GM23338 (cell line): ENCODE results near the gene SLC9A9. TPM values are rescaled to one million over a fixed set of nuclear protein-coding genes. Genes with fewer than 3 reads are reported as not detected.

Experiments
- ATAC-seq: fragments of 200-7000 bp; cut with Tn5 transposase; 3 replicates; pipeline ENCODE4 v1.9.1; 2020
- DNase-seq: peaks from one replicate; pipeline ENCODE4 v3.0.0-alpha.2; 2015; ENCODE audit warnings: low spot score
- H2AFZ ChIP-seq: fragments of 200-600 bp; sonication (generic); 2 replicates; pipeline ENCODE4 v1.8.0; 2016; ENCODE audit warnings: antibody characterized with exemption, mild to moderate bottlenecking, moderate library complexity
- H3F3A ChIP-seq: fragments of 200-600 bp; sonication (generic); replicated peaks from 2 replicates; pipeline ENCODE4 v1.8.0; 2017; ENCODE audit warnings: antibody characterized with exemption, mixed run types, low read depth
- H3K27ac ChIP-seq: fragments of 200-600 bp; sonication (generic); 2 replicates; pipeline ENCODE4 v1.6.1; 2016; ENCODE audit warnings: low read depth
- H3K27me3 ChIP-seq: fragments of 200-600 bp; sonication (generic); 2 replicates; pipeline ENCODE4 v1.8.0; 2016; ENCODE audit warnings: mild to moderate bottlenecking, mixed run types, moderate library complexity; ENCODE audit not compliant: insufficient read depth
- H3K36me3 ChIP-seq: fragments of 200-600 bp; sonication (generic); 2 replicates; pipeline ENCODE4 v1.8.0; 2016; ENCODE audit warnings: mild to moderate bottlenecking; ENCODE audit not compliant: insufficient read depth
- H3K4me1 ChIP-seq: fragments of 200-600 bp; sonication (generic); 2 replicates; pipeline ENCODE4 v1.8.0; 2016; ENCODE audit warnings: mild to moderate bottlenecking, moderate library complexity; ENCODE audit not compliant: insufficient read depth
- H3K4me2 ChIP-seq: fragments of 200-600 bp; sonication (generic); 2 replicates; pipeline ENCODE4 v1.7.1; 2017; ENCODE audit warnings: mixed run types
- H3K4me3 ChIP-seq: fragments of 200-600 bp; sonication (generic); 2 replicates; pipeline ENCODE4 v1.6.1; 2016; ENCODE audit warnings: mixed run types
- H3K79me2 ChIP-seq: fragments of 200-600 bp; sonication (generic); replicated peaks from 2 replicates; pipeline ENCODE4 v1.8.0; 2017; ENCODE audit warnings: mild to moderate bottlenecking; ENCODE audit not compliant: insufficient read depth
- H3K9me2 ChIP-seq: fragments of 200-600 bp; sonication (generic); 2 replicates; pipeline ENCODE4 v1.8.0; 2017; ENCODE audit not compliant: insufficient read depth
- H4K20me1 ChIP-seq: fragments of 200-600 bp; sonication (generic); replicated peaks from 2 replicates; pipeline ENCODE4 v1.8.0; 2017; ENCODE audit warnings: mild to moderate bottlenecking; ENCODE audit not compliant: insufficient read depth
- H3K27ac Mint-ChIP-seq: 2 replicates; pipeline ENCODE4 v1.8.0; 2020; ENCODE audit warnings: inconsistent platforms, mild to moderate bottlenecking, moderate library complexity, mixed read lengths
- H3K27me3 Mint-ChIP-seq: 3 replicates; pipeline ENCODE4 v1.8.0; 2022; ENCODE audit warnings: low read depth, mild to moderate bottlenecking, moderate library complexity, mixed read lengths, inconsistent platforms; ENCODE audit not compliant: insufficient read depth, poor library complexity
- H3K36me3 Mint-ChIP-seq: 3 replicates; pipeline ENCODE4 v1.8.0; 2021; ENCODE audit warnings: low read depth, mild to moderate bottlenecking, inconsistent platforms, moderate library complexity, mixed read lengths
- H3K4me1 Mint-ChIP-seq: 3 replicates; pipeline ENCODE4 v1.8.0; 2020; ENCODE audit warnings: mild to moderate bottlenecking, inconsistent platforms, mixed read lengths
- H3K4me3 Mint-ChIP-seq: 3 replicates; pipeline ENCODE4 v1.8.0; 2021; ENCODE audit warnings: moderate library complexity, mild to moderate bottlenecking, inconsistent platforms, mixed read lengths
- H3K9me3 Mint-ChIP-seq: 3 replicates; pipeline ENCODE4 v1.8.0; 2020; ENCODE audit warnings: moderate library complexity, mild to moderate bottlenecking, inconsistent platforms, mixed read lengths
- NANOG ChIP-seq: IDR thresholded peaks from 2 replicates; pipeline ENCODE4 v1.6.1; 2016; ENCODE audit warnings: antibody characterized with exemption, borderline replicate concordance
- POLR2AphosphoS5 ChIP-seq: IDR thresholded peaks from 2 replicates; pipeline ENCODE4 v1.6.1; 2016; ENCODE audit warnings: antibody characterized with exemption, low read depth
- REST ChIP-seq: IDR thresholded peaks from one replicate; pipeline ENCODE4 v1.6.1; 2018; ENCODE audit warnings: antibody characterized with exemption; ENCODE audit not compliant: unreplicated experiment
- STAT1 ChIP-seq: IDR thresholded peaks from one replicate; pipeline ENCODE4 v1.6.1; 2016; ENCODE audit warnings: antibody characterized with exemption; ENCODE audit not compliant: unreplicated experiment
- ZNF114 ChIP-seq: fragments of 250-450 bp; sonication (Bioruptor Pico); IDR thresholded peaks from 2 replicates; pipeline ENCODE4 v1.5.0; 2020; ENCODE audit warnings: mild to moderate bottlenecking, moderate library complexity
- ZNF331 ChIP-seq: fragments of 250-450 bp; sonication (Bioruptor Pico); IDR thresholded peaks from 2 replicates; pipeline ENCODE4 v1.5.0; 2020; ENCODE audit warnings: low read depth, mild to moderate bottlenecking, moderate library complexity
- polyA plus RNA-seq: library from polyadenylated mRNA; unstranded; fragments of >200 nt; fragmentation: Nextera tagmentation; extraction: Ambion mirVana; gene quantifications from 2 replicates; pipeline ENCODE4 v1.2.1, GENCODE V29; 2016
- total RNA-seq: library from RNA; depleted of rRNA; stranded (reverse); fragments of >200 nt; shearing (Covaris generic); gene quantifications from 2 replicates; pipeline ENCODE4 v1.2.3, GENCODE V29; 2014
- TF ChIP-seq, protein P1 (sequence below): fragments of 250-450 bp; sonication (Bioruptor Pico); IDR thresholded peaks from 2 replicates; pipeline ENCODE4 v1.5.0; 2020; ENCODE audit warnings: mild to moderate bottlenecking, moderate library complexity
- TF ChIP-seq, protein P2 (sequence below): IDR thresholded peaks from 2 replicates; pipeline ENCODE4 v1.6.1; 2016; ENCODE audit warnings: antibody characterized with exemption

The SLC9A9 gene
- total and polyA plus RNA-seq, 2 experiments from 2014 or later = 1.3 to 1.6 TPM

GRCh38 chr3:143749926-143750325 is 98.3 kb downstream of the SLC9A9 start (continued):
- TF ChIP-seq, protein P1, sequence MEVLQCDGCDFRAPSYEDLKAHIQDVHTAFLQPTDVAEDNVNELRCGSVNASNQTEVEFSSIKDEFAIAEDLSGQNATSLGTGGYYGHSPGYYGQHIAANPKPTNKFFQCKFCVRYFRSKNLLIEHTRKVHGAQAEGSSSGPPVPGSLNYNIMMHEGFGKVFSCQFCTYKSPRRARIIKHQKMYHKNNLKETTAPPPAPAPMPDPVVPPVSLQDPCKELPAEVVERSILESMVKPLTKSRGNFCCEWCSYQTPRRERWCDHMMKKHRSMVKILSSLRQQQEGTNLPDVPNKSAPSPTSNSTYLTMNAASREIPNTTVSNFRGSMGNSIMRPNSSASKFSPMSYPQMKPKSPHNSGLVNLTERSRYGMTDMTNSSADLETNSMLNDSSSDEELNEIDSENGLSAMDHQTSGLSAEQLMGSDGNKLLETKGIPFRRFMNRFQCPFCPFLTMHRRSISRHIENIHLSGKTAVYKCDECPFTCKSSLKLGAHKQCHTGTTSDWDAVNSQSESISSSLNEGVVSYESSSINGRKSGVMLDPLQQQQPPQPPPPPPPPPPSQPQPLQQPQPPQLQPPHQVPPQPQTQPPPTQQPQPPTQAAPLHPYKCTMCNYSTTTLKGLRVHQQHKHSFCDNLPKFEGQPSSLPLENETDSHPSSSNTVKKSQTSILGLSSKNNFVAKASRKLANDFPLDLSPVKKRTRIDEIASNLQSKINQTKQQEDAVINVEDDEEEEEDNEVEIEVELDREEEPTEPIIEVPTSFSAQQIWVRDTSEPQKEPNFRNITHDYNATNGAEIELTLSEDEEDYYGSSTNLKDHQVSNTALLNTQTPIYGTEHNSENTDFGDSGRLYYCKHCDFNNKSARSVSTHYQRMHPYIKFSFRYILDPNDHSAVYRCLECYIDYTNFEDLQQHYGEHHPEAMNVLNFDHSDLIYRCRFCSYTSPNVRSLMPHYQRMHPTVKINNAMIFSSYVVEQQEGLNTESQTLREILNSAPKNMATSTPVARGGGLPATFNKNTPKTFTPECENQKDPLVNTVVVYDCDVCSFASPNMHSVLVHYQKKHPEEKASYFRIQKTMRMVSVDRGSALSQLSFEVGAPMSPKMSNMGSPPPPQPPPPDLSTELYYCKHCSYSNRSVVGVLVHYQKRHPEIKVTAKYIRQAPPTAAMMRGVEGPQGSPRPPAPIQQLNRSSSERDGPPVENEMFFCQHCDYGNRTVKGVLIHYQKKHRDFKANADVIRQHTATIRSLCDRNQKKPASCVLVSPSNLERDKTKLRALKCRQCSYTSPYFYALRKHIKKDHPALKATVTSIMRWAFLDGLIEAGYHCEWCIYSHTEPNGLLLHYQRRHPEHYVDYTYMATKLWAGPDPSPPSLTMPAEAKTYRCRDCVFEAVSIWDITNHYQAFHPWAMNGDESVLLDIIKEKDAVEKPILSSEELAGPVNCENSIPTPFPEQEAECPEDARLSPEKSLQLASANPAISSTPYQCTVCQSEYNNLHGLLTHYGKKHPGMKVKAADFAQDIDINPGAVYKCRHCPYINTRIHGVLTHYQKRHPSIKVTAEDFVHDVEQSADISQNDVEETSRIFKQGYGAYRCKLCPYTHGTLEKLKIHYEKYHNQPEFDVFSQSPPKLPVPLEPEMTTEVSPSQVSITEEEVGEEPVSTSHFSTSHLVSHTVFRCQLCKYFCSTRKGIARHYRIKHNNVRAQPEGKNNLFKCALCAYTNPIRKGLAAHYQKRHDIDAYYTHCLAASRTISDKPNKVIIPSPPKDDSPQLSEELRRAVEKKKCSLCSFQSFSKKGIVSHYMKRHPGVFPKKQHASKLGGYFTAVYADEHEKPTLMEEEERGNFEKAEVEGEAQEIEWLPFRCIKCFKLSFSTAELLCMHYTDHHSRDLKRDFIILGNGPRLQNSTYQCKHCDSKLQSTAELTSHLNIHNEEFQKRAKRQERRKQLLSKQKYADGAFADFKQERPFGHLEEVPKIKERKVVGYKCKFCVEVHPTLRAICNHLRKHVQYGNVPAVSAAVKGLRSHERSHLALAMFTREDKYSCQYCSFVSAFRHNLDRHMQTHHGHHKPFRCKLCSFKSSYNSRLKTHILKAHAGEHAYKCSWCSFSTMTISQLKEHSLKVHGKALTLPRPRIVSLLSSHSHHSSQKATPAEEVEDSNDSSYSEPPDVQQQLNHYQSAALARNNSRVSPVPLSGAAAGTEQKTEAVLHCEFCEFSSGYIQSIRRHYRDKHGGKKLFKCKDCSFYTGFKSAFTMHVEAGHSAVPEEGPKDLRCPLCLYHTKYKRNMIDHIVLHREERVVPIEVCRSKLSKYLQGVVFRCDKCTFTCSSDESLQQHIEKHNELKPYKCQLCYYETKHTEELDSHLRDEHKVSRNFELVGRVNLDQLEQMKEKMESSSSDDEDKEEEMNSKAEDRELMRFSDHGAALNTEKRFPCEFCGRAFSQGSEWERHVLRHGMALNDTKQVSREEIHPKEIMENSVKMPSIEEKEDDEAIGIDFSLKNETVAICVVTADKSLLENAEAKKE = no peak
- TF ChIP-seq, protein P2, sequence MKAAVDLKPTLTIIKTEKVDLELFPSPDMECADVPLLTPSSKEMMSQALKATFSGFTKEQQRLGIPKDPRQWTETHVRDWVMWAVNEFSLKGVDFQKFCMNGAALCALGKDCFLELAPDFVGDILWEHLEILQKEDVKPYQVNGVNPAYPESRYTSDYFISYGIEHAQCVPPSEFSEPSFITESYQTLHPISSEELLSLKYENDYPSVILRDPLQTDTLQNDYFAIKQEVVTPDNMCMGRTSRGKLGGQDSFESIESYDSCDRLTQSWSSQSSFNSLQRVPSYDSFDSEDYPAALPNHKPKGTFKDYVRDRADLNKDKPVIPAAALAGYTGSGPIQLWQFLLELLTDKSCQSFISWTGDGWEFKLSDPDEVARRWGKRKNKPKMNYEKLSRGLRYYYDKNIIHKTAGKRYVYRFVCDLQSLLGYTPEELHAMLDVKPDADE = no peak
- TF ChIP-seq NANOG (no peak), ZNF114 (CRISPR knock-in tag) (no peak), POLR2AphosphoS5 (no peak), ZNF331 (no peak), STAT1 (no peak)

- H3K27me3 Mint-ChIP-seq = peaks cover 2% of the 10 kb centered on the region
- TF ChIP-seq REST = no peak
- no peak for TF ChIP-seq ZNF114 (CRISPR knock-in tag)
- no peak for TF ChIP-seq POLR2AphosphoS5
- TF ChIP-seq NANOG = no peak
Measured at GRCh38 chr3:143737065-143737464, 111.2 kb downstream of the SLC9A9 start.

More at GRCh38 chr3:143737065-143737464, 111.2 kb downstream of the SLC9A9 start:
- Histone ChIP-seq H4K20me1 (no peaks in the 10 kb centered on the region), H3K79me2 (no peaks in the 10 kb centered on the region), H3K9me2 (peaks cover 6% of the 10 kb centered on the region; the same call in 1 of the 2 replicates), H3K4me1 (no peaks in the 10 kb centered on the region), H3K27ac (no peak overlapping the region), H3K36me3 (no peaks in the 10 kb centered on the region), H3K4me2 (no peak overlapping the region), H2AFZ (no peak overlapping the region), H3K27me3 (no peaks in the 10 kb centered on the region), H3K4me3 (no peak overlapping the region), H3F3A (no peaks in the 10 kb centered on the region)
- H3K36me3 Mint-ChIP-seq = no peaks in the 10 kb centered on the region
- H3K4me3 Mint-ChIP-seq = no peak overlapping the region
- DNase-seq (no peak), ATAC-seq (no peak)
- no peak overlapping the region for H3K27ac Mint-ChIP-seq
- H3K9me3 Mint-ChIP-seq = no peaks in the 10 kb centered on the region; the same call in 2 of the 3 replicates
- H3K4me1 Mint-ChIP-seq = no peaks in the 10 kb centered on the region
